Body of pancreas (tissue), 4 donors: Measurements from ENCODE around the gene GRID1.

Experiments used
- CTCF ChIP-seq, 7 experiments: fragments of 450-650 bp in 4 of 7; fragments of 200-600 bp in 3 of 7; sonication (generic) in 3 of 7; IDR thresholded peaks; one replicate each; pipeline ENCODE4 v1.5.1; 2016 to 2019; ENCODE audit warnings: antibody characterized with exemption in 7 of 7
- POLR2A ChIP-seq, 3 donors: fragments of 450-650 bp; IDR thresholded peaks; one replicate each; pipeline ENCODE4 v1.6.1; 2016; ENCODE audit warnings: antibody characterized with exemption in 3 of 3, mild to moderate bottlenecking in 2 of 3

GRCh38 chr10:86388119-86388704, 21.6 kb upstream of the GRID1 start:
- TF ChIP-seq CTCF (IDR thresholded peaks at IDR 0.05), result no peak
- TF ChIP-seq POLR2A (IDR thresholded peaks at IDR 0.05), result no peak
